OCI-M2 (cell line): Measurements from ENCODE around the gene SLAIN2.

Source experiments
- DNase-seq: peaks from one replicate; lab custom pipeline; 2025; ENCODE audit not compliant: unreplicated experiment; lab: John Stamatoyannopoulos, UW

SLAIN2 gene

GRCh38 chr4:48368389-48368788, 27.1 kb downstream of the SLAIN2 start:
- DNase-seq, result no peak

GRCh38 chr4:48369248-48369647, 27.9 kb downstream of the SLAIN2 start:
- DNase-seq, result no peak

GRCh38 chr4:48369771-48370170, 28.4 kb downstream of the SLAIN2 start:
- DNase-seq, result no peak

- DNase-seq, result no peak
Measured at GRCh38 chr4:48370260-48371134, 29.2 kb downstream of the SLAIN2 start.

- no peak for DNase-seq
Measured at GRCh38 chr4:48372272-48372671, 30.9 kb downstream of the SLAIN2 start.

- no peak for DNase-seq
Measured at GRCh38 chr4:48375651-48376304, 34.4 kb downstream of the SLAIN2 start.

- no peak for DNase-seq
Measured at GRCh38 chr4:48379587-48380180, 38.4 kb downstream of the SLAIN2 start.

- DNase-seq, result no peak
Measured at GRCh38 chr4:48380583-48381167, 39.3 kb downstream of the SLAIN2 start.

GRCh38 chr4:48388525-48389154, 47.3 kb downstream of the SLAIN2 start:
- no peak for DNase-seq

- no peak for DNase-seq
Measured at GRCh38 chr4:48396043-48396442, 54.7 kb downstream of the SLAIN2 start.

GRCh38 chr4:48400416-48400815, 59.1 kb downstream of the SLAIN2 start:
- DNase-seq, result no peak

GRCh38 chr4:48403358-48403757, 62.0 kb downstream of the SLAIN2 start:
- DNase-seq, result no peak

- no peak for DNase-seq
Measured at GRCh38 chr4:48403779-48404178, 62.5 kb downstream of the SLAIN2 start.

- no peak for DNase-seq
Measured at GRCh38 chr4:48405924-48406323, 64.6 kb downstream of the SLAIN2 start.

- no peak for DNase-seq
Measured at GRCh38 chr4:48409203-48409602, 67.9 kb downstream of the SLAIN2 start.

GRCh38 chr4:48410812-48411211, 69.5 kb downstream of the SLAIN2 start:
- DNase-seq, result no peak

GRCh38 chr4:48420144-48420543, 78.8 kb downstream of the SLAIN2 start:
- no peak for DNase-seq

- DNase-seq, result no peak
Measured at GRCh38 chr4:48421101-48421500, 79.8 kb downstream of the SLAIN2 start.

GRCh38 chr4:48428926-48429325, 87.6 kb downstream of the SLAIN2 start:
- no peak for DNase-seq

- no peak for DNase-seq
Measured at GRCh38 chr4:48429709-48430474, 88.6 kb downstream of the SLAIN2 start.
